ENCODE results near the gene RNASEH2B. TPM values are rescaled to one million over a fixed set of nuclear protein-coding genes. Genes with fewer than 3 reads are reported as not detected.

Gene RNASEH2B
- total and polyA plus RNA-seq, 9 of the 15 experiments (the other 6 are each of a cell fraction or from before 2014, with no cell fraction given) = 26.3 to 109 (median 62.5) TPM

DNA sequence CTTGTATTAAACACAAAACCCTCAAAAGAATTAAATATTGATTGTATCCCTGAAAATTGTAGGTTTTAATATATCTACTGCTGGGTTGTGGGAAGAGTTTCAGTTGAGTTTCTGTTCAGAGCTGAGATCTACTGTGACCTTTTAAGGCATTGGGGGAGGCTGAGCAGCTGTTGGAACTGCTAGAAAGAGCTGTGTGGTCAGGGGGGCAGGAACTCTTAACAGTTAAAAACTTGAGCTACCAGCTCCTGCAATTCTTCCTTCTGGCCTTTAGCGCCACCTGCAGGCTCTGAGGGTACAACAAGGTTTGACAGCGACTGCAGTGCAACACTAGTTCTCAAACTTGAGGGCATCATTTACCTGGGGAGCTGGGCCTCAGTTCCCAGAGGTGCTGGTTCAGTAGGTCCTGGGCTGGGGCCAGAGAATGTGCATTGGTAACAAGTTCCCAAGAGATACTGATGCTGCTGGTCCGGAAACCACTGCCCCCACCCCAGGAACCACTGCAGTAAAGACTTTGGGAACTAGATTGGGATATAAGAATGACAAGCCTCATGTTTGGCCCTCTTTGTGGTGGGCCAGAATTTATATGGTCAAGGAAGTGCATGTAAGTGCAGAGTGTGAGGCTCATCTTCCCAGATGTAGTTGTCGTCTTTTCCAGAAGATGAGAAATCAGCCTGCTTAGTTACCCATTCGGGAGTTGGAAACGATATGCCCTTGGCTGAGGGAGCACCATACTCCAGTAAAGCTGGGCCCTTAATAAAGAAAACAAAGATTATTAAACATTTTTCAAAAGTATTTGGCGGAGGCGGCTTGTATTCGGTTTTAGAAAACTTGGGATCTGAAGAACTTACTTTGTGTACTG lies 2.6 kb downstream of the RNASEH2B start (continued):
- TF ChIP-seq MYC (IDR thresholded peaks at IDR 0.05; ENCODE audit: low read depth, low read length) (0 out of 2 replicates have a peak, but pooled peaks have one; percentile 12), MYC (CRISPR knock-in tag; IDR thresholded peaks at IDR 0.05; ENCODE audit: borderline replicate concordance, low read depth) (no peak), ZFP36 (IDR thresholded peaks at IDR 0.05; ENCODE audit: low read depth, low read length, partially characterized antibody) (peak; percentile 47), HDAC2 (IDR thresholded peaks at IDR 0.05) (no peak), HMBOX1 (IDR thresholded peaks at IDR 0.05) (peak; percentile 68), MAZ (CRISPR knock-in tag; conservative IDR thresholded peaks at IDR 0.05 in 1 of 2, IDR thresholded peaks at IDR 0.05 in 1 of 2) (peak in 1 of 2 experiments; percentile 38; a peak in 2 of 4 replicates), RCOR1 (IDR thresholded peaks at IDR 0.05; ENCODE audit: borderline replicate concordance in 1 of 2, low read depth in 2 of 2, low read length in 2 of 2) (peak in 1 of 2 experiments; percentile 35; a peak in 1 of 4 replicates), RAD21 (CRISPR knock-in tag; conservative IDR thresholded peaks at IDR 0.05 in 1 of 2, IDR thresholded peaks at IDR 0.05 in 1 of 2) (peak; percentile 74 to 76), SMC3 (conservative IDR thresholded peaks at IDR 0.05; ENCODE audit: insufficient read depth, low read depth, low read length) (peak; percentile 58), TBL1XR1 (IDR thresholded peaks at IDR 0.05; ENCODE audit: low read length in 2 of 2) (peak in 1 of 2 experiments; percentile 41; a peak in 1 of 4 replicates), TAF9B (IDR thresholded peaks at IDR 0.05; ENCODE audit: partially characterized antibody) (peak; percentile 22), ILK (tag; IDR thresholded peaks at IDR 0.05; ENCODE audit: borderline replicate concordance, low read depth) (no peak), VEZF1 (CRISPR knock-in tag; IDR thresholded peaks at IDR 0.05) (peak; percentile 82), SRF (CRISPR knock-in tag; IDR thresholded peaks at IDR 0.05) (peak; percentile 75 to 97; a peak in 3 of 4 replicates), JUND (IDR thresholded peaks at IDR 0.05; ENCODE audit: borderline replicate concordance, low read depth, low read length) (peak; percentile 67), JUND (tag; IDR thresholded peaks at IDR 0.05; ENCODE audit: borderline replicate concordance, low read depth, low read length) (no peak; the same call in 2 of the 3 replicates)
- TF ChIP-seq, protein P1, sequence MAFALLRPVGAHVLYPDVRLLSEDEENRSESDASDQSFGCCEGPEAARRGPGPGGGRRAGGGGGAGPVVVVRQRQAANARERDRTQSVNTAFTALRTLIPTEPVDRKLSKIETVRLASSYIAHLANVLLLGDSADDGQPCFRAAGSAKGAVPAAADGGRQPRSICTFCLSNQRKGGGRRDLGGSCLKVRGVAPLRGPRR (CRISPR knock-in tag; IDR thresholded peaks at IDR 0.05) = no peak
- TF ChIP-seq, protein P2, sequence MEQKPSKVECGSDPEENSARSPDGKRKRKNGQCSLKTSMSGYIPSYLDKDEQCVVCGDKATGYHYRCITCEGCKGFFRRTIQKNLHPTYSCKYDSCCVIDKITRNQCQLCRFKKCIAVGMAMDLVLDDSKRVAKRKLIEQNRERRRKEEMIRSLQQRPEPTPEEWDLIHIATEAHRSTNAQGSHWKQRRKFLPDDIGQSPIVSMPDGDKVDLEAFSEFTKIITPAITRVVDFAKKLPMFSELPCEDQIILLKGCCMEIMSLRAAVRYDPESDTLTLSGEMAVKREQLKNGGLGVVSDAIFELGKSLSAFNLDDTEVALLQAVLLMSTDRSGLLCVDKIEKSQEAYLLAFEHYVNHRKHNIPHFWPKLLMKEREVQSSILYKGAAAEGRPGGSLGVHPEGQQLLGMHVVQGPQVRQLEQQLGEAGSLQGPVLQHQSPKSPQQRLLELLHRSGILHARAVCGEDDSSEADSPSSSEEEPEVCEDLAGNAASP (IDR thresholded peaks at IDR 0.05) = no peak

Measured in K562 (cell line).